ENCODE data around the gene GPR139.

DNA sequence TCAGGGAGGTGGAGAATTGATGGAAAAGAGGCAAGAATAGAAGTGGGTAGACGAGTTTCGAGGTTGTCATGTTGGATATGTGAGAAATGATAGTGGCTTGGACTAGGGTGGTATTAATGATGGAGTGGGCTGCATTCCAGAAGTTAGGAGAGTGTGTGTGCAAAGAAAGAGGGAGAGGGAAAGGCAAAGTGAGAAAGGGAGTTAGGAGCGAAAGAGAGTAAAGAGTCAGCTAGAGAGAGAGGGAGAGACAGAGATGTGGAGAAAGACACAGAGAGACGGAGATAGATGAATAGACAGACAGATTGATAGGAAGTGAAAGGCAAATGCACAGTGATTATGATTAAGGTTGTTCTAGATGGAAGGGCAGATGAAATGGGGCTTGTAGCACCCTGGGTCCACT is 5.4 kb upstream of the GPR139 start:
- TF ChIP-seq, protein P1, sequence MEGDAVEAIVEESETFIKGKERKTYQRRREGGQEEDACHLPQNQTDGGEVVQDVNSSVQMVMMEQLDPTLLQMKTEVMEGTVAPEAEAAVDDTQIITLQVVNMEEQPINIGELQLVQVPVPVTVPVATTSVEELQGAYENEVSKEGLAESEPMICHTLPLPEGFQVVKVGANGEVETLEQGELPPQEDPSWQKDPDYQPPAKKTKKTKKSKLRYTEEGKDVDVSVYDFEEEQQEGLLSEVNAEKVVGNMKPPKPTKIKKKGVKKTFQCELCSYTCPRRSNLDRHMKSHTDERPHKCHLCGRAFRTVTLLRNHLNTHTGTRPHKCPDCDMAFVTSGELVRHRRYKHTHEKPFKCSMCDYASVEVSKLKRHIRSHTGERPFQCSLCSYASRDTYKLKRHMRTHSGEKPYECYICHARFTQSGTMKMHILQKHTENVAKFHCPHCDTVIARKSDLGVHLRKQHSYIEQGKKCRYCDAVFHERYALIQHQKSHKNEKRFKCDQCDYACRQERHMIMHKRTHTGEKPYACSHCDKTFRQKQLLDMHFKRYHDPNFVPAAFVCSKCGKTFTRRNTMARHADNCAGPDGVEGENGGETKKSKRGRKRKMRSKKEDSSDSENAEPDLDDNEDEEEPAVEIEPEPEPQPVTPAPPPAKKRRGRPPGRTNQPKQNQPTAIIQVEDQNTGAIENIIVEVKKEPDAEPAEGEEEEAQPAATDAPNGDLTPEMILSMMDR (IDR thresholded peaks at IDR 0.05; ENCODE audit: low read depth, low read length, poor library complexity, severe bottlenecking), result no peak
- no peak for TF ChIP-seq EZH2phosphoT487 (IDR thresholded peaks at IDR 0.05; ENCODE audit: borderline replicate concordance, low read length)
